ENCODE data around the gene MACROD2.

Gene MACROD2

GRCh38 chr20:14051454-14051853 lies 56.1 kb downstream of the MACROD2 start:
- no peak overlapping the region for H3K4me3 ChIP-seq (ENCODE audit: low read length)
- DNase-seq (ENCODE audit: low read depth, low spot score): no peak

- H3K4me3 ChIP-seq (ENCODE audit: low read length): no peak overlapping the region
- peak; percentile 71 for DNase-seq (ENCODE audit: low read depth, low spot score)
These were observed 59.9 kb downstream of the MACROD2 start for GRCh38 chr20:14055127-14055742.

GRCh38 chr20:14062171-14062570 lies 66.9 kb downstream of the MACROD2 start:
- no peak overlapping the region for H3K4me3 ChIP-seq (ENCODE audit: low read length)
- DNase-seq (ENCODE audit: low read depth, low spot score): no peak

GRCh38 chr20:14062786-14063185 lies 67.5 kb downstream of the MACROD2 start:
- no peak for DNase-seq (ENCODE audit: low read depth, low spot score)
- no peak overlapping the region for H3K4me3 ChIP-seq (ENCODE audit: low read length)

GRCh38 chr20:14064333-14064732 lies 69.0 kb downstream of the MACROD2 start:
- no peak for DNase-seq (ENCODE audit: low read depth, low spot score)
- H3K4me3 ChIP-seq (ENCODE audit: low read length): no peak overlapping the region

GRCh38 chr20:14064921-14065320 lies 69.6 kb downstream of the MACROD2 start:
- no peak for DNase-seq (ENCODE audit: low read depth, low spot score)
- H3K4me3 ChIP-seq (ENCODE audit: low read length): no peak overlapping the region

GRCh38 chr20:14065774-14066173 lies 70.5 kb downstream of the MACROD2 start:
- no peak for DNase-seq (ENCODE audit: low read depth, low spot score)
- H3K4me3 ChIP-seq (ENCODE audit: low read length): no peak overlapping the region

- H3K4me3 ChIP-seq (ENCODE audit: low read length): no peak overlapping the region
- no peak for DNase-seq (ENCODE audit: low read depth, low spot score)
These were observed 72.3 kb downstream of the MACROD2 start for GRCh38 chr20:14067603-14068002.

- H3K4me3 ChIP-seq (ENCODE audit: low read length): no peak overlapping the region
- DNase-seq (ENCODE audit: low read depth, low spot score): no peak
These were observed 74.5 kb downstream of the MACROD2 start for GRCh38 chr20:14069796-14070195.

- H3K4me3 ChIP-seq (ENCODE audit: low read length): no peak overlapping the region
- DNase-seq (ENCODE audit: low read depth, low spot score): no peak
These were observed 98.3 kb downstream of the MACROD2 start for GRCh38 chr20:14093652-14094051.

- H3K4me3 ChIP-seq (ENCODE audit: low read length): no peak overlapping the region
- no peak for DNase-seq (ENCODE audit: low read depth, low spot score)
These were observed 102.9 kb downstream of the MACROD2 start for GRCh38 chr20:14098261-14098660.

- no peak for DNase-seq (ENCODE audit: low read depth, low spot score)
- H3K4me3 ChIP-seq (ENCODE audit: low read length): no peak overlapping the region
These were observed 118.1 kb downstream of the MACROD2 start for GRCh38 chr20:14113416-14113815.

- H3K4me3 ChIP-seq (ENCODE audit: low read length): no peak overlapping the region
- DNase-seq (ENCODE audit: low read depth, low spot score): no peak
These were observed 118.9 kb downstream of the MACROD2 start for GRCh38 chr20:14114065-14114704.

- no peak overlapping the region for H3K4me3 ChIP-seq (ENCODE audit: low read length)
- DNase-seq (ENCODE audit: low read depth, low spot score): no peak
These were observed 120.7 kb downstream of the MACROD2 start for GRCh38 chr20:14116037-14116436.

GRCh38 chr20:14117768-14118167 lies 122.5 kb downstream of the MACROD2 start:
- H3K4me3 ChIP-seq (ENCODE audit: low read length): no peak overlapping the region
- DNase-seq (ENCODE audit: low read depth, low spot score): no peak

- no peak overlapping the region for H3K4me3 ChIP-seq (ENCODE audit: low read length)
- no peak for DNase-seq (ENCODE audit: low read depth, low spot score)
These were observed 131.5 kb downstream of the MACROD2 start for GRCh38 chr20:14126856-14127255.

GRCh38 chr20:14127514-14128223 lies 132.4 kb downstream of the MACROD2 start:
- no peak overlapping the region for H3K4me3 ChIP-seq (ENCODE audit: low read length)

GRCh38 chr20:14134004-14134403 lies 138.7 kb downstream of the MACROD2 start:
- no peak overlapping the region for H3K4me3 ChIP-seq (ENCODE audit: low read length)
- DNase-seq (ENCODE audit: low read depth, low spot score): no peak

More at GRCh38 chr20:14127514-14128223, 132.4 kb downstream of the MACROD2 start:
- DNase-seq (ENCODE audit: low read depth, low spot score): peak; percentile 25

- peak; percentile 5 for DNase-seq (ENCODE audit: low read depth, low spot score)
These were observed 146.9 kb downstream of the MACROD2 start for GRCh38 chr20:14142171-14142570.

GRCh38 chr20:14142964-14143627 lies 147.8 kb downstream of the MACROD2 start:
- no peak for DNase-seq (ENCODE audit: low read depth, low spot score)
- H3K4me3 ChIP-seq (ENCODE audit: low read length): no peak overlapping the region

More at GRCh38 chr20:14142171-14142570, 146.9 kb downstream of the MACROD2 start:
- H3K4me3 ChIP-seq (ENCODE audit: low read length): no peak overlapping the region

Measured in Jurkat, Clone E6-1 (cell line).